HepG2 (cell line): ENCODE data around the gene FSCN2. TPM values are rescaled to one million over a fixed set of nuclear protein-coding genes. Genes with fewer than 3 reads are reported as not detected.

Experiments used
- AGO2 ChIP-seq: fragments of 200-400 bp; formaldehyde crosslinking; optimal IDR thresholded peaks from 2 replicates; pipeline ENCODE3; 2017; ENCODE audit warnings: mild to moderate bottlenecking, low read depth, low read length, moderate library complexity
- BCL6 ChIP-seq: IDR thresholded peaks from 2 replicates; pipeline ENCODE4 v1.6.1; 2016; ENCODE audit warnings: missing genetic modification reagents, missing compliant biosample characterization
- DNMT1 ChIP-seq: sonication (generic); formaldehyde crosslinking; IDR thresholded peaks from 2 replicates; pipeline ENCODE4 v1.5.1; 2020; ENCODE audit warnings: mild to moderate bottlenecking, missing genetic modification reagents
- FLYWCH1 ChIP-seq: sonication (generic); formaldehyde crosslinking; IDR thresholded peaks from 2 replicates; pipeline ENCODE4 v1.8.1; 2023; ENCODE audit warnings: mild to moderate bottlenecking, missing genetic modification reagents
- MAX ChIP-seq: IDR thresholded peaks from 2 replicates; pipeline ENCODE4 v1.6.1; 2012; ENCODE audit warnings: inconsistent platforms
- MEF2D ChIP-seq: sonication (generic); formaldehyde crosslinking; IDR thresholded peaks from 2 replicates; pipeline ENCODE4 v1.5.1; 2020; ENCODE audit warnings: mild to moderate bottlenecking, missing genetic modification reagents
- MTA3 ChIP-seq: sonication (generic); formaldehyde crosslinking; IDR thresholded peaks from 2 replicates; pipeline ENCODE4 v1.4.0; 2020; ENCODE audit warnings: missing genetic modification reagents
- MXD4 ChIP-seq: IDR thresholded peaks from 2 replicates; pipeline ENCODE4 v1.6.1; 2016; ENCODE audit warnings: mild to moderate bottlenecking, missing biosample characterization, missing genetic modification reagents
- MYPOP ChIP-seq: sonication (generic); formaldehyde crosslinking; IDR thresholded peaks from 2 replicates; pipeline ENCODE4 v1.8.1; 2023; ENCODE audit warnings: mild to moderate bottlenecking, moderate library complexity, missing genetic modification reagents
- NR3C1 ChIP-seq: sonication (generic); formaldehyde crosslinking; IDR thresholded peaks from 2 replicates; pipeline ENCODE4 v1.4.0; 2020; ENCODE audit warnings: missing genetic modification reagents
- PCBP1 ChIP-seq: fragments of 200-400 bp; formaldehyde crosslinking; IDR thresholded peaks from 2 replicates; pipeline ENCODE4 v1.6.1; 2017; ENCODE audit warnings: mild to moderate bottlenecking, low read depth, low read length, borderline replicate concordance
- RAD21 ChIP-seq: fragments of 450-650 bp; formaldehyde crosslinking; IDR thresholded peaks from 2 replicates; pipeline ENCODE4 v1.5.0; 2020; ENCODE audit warnings: mild to moderate bottlenecking
- RBAK ChIP-seq: sonication (generic); formaldehyde crosslinking; IDR thresholded peaks from 2 replicates; pipeline ENCODE4 v1.5.1; 2020; ENCODE audit warnings: mild to moderate bottlenecking, missing genetic modification reagents
- RBM22 ChIP-seq: fragments of 200-400 bp; formaldehyde crosslinking; optimal IDR thresholded peaks from 2 replicates; pipeline ENCODE3; 2017; ENCODE audit warnings: mild to moderate bottlenecking, low read length, moderate library complexity
- SMAD3 ChIP-seq: sonication (generic); formaldehyde crosslinking; IDR thresholded peaks from 2 replicates; pipeline ENCODE4 v1.4.0; 2020; ENCODE audit warnings: missing genetic modification reagents
- SMAD9 ChIP-seq: sonication (generic); formaldehyde crosslinking; IDR thresholded peaks from 2 replicates; pipeline ENCODE4 v1.5.1; 2020; ENCODE audit warnings: mild to moderate bottlenecking, missing genetic modification reagents
- TEAD2 ChIP-seq: sonication (generic); formaldehyde crosslinking; IDR thresholded peaks from 2 replicates; pipeline ENCODE4 v1.9.0; 2021; ENCODE audit warnings: missing genetic modification reagents
- TFAP4 ChIP-seq: sonication (generic); IDR thresholded peaks from 2 replicates; pipeline ENCODE4 v1.6.1; 2016; ENCODE audit warnings: low read depth, borderline replicate concordance
- ZC3H4 ChIP-seq: sonication (generic); formaldehyde crosslinking; IDR thresholded peaks from 2 replicates; pipeline ENCODE4 v1.4.0; 2020; ENCODE audit warnings: missing genetic modification reagents, borderline replicate concordance
- ZFX ChIP-seq: sonication (generic); formaldehyde crosslinking; IDR thresholded peaks from 2 replicates; pipeline ENCODE4 v1.4.0; 2020; ENCODE audit warnings: mild to moderate bottlenecking, low read depth, missing genetic modification reagents, moderate library complexity
- ZFYVE20 ChIP-seq: sonication (generic); formaldehyde crosslinking; IDR thresholded peaks from 2 replicates; pipeline ENCODE4 v1.8.0; 2023; ENCODE audit warnings: low read depth, mild to moderate bottlenecking, moderate library complexity, missing genetic modification reagents, borderline replicate concordance
- ZNF10 ChIP-seq: sonication (generic); formaldehyde crosslinking; IDR thresholded peaks from 2 replicates; pipeline ENCODE4 v1.4.0; 2020; ENCODE audit warnings: mild to moderate bottlenecking, low read depth, missing genetic modification reagents, borderline replicate concordance
- ZNF383 ChIP-seq: sonication (generic); formaldehyde crosslinking; IDR thresholded peaks from 2 replicates; pipeline ENCODE4 v1.4.0; 2020; ENCODE audit warnings: missing genetic modification reagents, mild to moderate bottlenecking, borderline replicate concordance
- ZNF468 ChIP-seq: sonication (generic); formaldehyde crosslinking; IDR thresholded peaks from 2 replicates; pipeline ENCODE4 v1.8.0; 2022; ENCODE audit warnings: mild to moderate bottlenecking, moderate library complexity, missing genetic modification reagents
- ZNF605 ChIP-seq: sonication (generic); formaldehyde crosslinking; IDR thresholded peaks from 2 replicates; pipeline ENCODE4 v1.8.0; 2022; ENCODE audit warnings: mild to moderate bottlenecking, missing genetic modification reagents
- ZNF720 ChIP-seq: sonication (generic); formaldehyde crosslinking; IDR thresholded peaks from 2 replicates; pipeline ENCODE4 v1.4.0; 2020; ENCODE audit warnings: missing genetic modification reagents
- ZNF788 ChIP-seq: sonication (generic); formaldehyde crosslinking; IDR thresholded peaks from 2 replicates; pipeline ENCODE4 v1.5.0; 2020; ENCODE audit warnings: mild to moderate bottlenecking, missing genetic modification reagents, borderline replicate concordance
- ZNF83 ChIP-seq: sonication (generic); formaldehyde crosslinking; IDR thresholded peaks from 2 replicates; pipeline ENCODE4 v1.4.0; 2020; ENCODE audit warnings: missing genetic modification reagents, mild to moderate bottlenecking, borderline replicate concordance
- ZXDC ChIP-seq: sonication (generic); formaldehyde crosslinking; IDR thresholded peaks from 2 replicates; pipeline ENCODE4 v1.5.0; 2020; ENCODE audit warnings: mild to moderate bottlenecking, missing genetic modification reagents
- polyA plus RNA-seq, 8 experiments: library from polyadenylated mRNA; depleted of rRNA in 3 of 8; stranded (reverse) in 7 of 8; unstranded in 1 of 8; fragments of >200 nt; fragmentation: Illumina TruSeq in 4 of 8; extraction: Trizol in 4 of 8; gene quantifications; 2 replicates each; pipeline versions ENCODE4 v1.2.1 to v1.2.3, GENCODE V29; 2011 to 2016; ENCODE audit warnings: low read depth in 4 of 8, missing spikeins in 1 of 8, mixed read lengths in 1 of 8; ENCODE audit not compliant: insufficient read depth in 1 of 8
- total RNA-seq, 5 experiments: library from RNA; depleted of rRNA; stranded (reverse); fragments of >200 nt; fragmentation: Illumina TruSeq; extraction: Trizol; gene quantifications; 2 replicates each; pipeline ENCODE4 v1.2.3, GENCODE V29; 2016; ENCODE audit warnings: low read depth in 1 of 5

Gene FSCN2
- total and polyA plus RNA-seq, 2 of the 13 experiments (the other 11 are each of a cell fraction or from before 2014, with no cell fraction given) = 0.09 TPM; not detected in 1

GRCh38 chr17:81488276-81488860 is 39.8 kb upstream of the FSCN2 start (continued):
- TF ChIP-seq SMAD3 (CRISPR knock-in tag) (no peak), ZNF468 (CRISPR knock-in tag) (no peak), TFAP4 (no peak), ZNF788 (0 out of 2 replicates have a peak, but pooled peaks have one; percentile 37), MXD4 (CRISPR knock-in tag) (no peak), MTA3 (CRISPR knock-in tag) (no peak), ZFX (CRISPR knock-in tag) (no peak), ZXDC (CRISPR knock-in tag) (no peak), ZNF605 (no peak), MYPOP (no peak), RBAK (no peak), MAX (no peak), RBM22 (no peak), AGO2 (peak; percentile 83), ZFYVE20 (CRISPR knock-in tag) (no peak), ZC3H4 (CRISPR knock-in tag) (no peak), RAD21 (CRISPR knock-in tag) (peak; percentile 4; the same call in 1 of the 2 replicates), ZNF720 (CRISPR knock-in tag) (no peak), ZNF83 (CRISPR knock-in tag) (no peak), SMAD9 (CRISPR knock-in tag) (no peak), NR3C1 (no peak), MEF2D (CRISPR knock-in tag) (no peak), BCL6 (CRISPR knock-in tag) (0 out of 2 replicates have a peak, but pooled peaks have one; percentile 1), FLYWCH1 (no peak), ZNF10 (CRISPR knock-in tag) (no peak), TEAD2 (CRISPR knock-in tag) (0 out of 2 replicates have a peak, but pooled peaks have one; percentile 8), DNMT1 (CRISPR knock-in tag) (no peak), ZNF383 (no peak), PCBP1 (no peak)
